Fibroblast of lung (primary cell): ENCODE results near the gene NR2F6.

Experiments
- EZH2 ChIP-seq: IDR thresholded peaks from 2 replicates; pipeline ENCODE4 v1.5.1; 2012; ENCODE audit warnings: low read length, control low read depth, mild to moderate bottlenecking; ENCODE audit errors: missing control alignments
- TF ChIP-seq, protein P1 (sequence below), 2 donors: IDR thresholded peaks in 1 of 2; conservative IDR thresholded peaks in 1 of 2; 1 replicate in 1 of 2; 2 replicates in 1 of 2; pipeline ENCODE4 v1.5.1; 2011 to 2012; ENCODE audit warnings: low read length in 2 of 2, control low read depth in 1 of 2, inconsistent platforms in 1 of 2, low read depth in 1 of 2, mild to moderate bottlenecking in 1 of 2

DNA sequence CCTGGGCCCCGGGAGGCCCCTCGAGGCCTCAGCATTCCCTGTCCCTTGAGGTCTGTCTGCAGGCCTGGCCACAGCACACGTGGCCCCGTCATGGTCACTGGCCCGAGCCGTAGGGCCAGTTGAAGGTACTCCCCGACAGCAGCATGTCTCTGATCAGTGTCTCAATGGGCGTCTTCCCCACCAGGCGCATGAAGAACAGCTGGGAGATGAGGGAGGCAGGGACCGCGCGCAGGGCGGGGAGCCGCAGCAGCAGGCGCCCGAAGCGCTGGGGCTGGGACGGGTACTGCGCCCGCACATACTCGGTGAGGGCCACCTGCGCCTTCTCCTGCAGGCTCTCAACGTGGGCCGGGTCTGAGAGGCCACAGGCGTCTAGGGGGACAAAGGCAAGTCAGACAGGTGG lies 13.5 kb downstream of the NR2F6 start:
- TF ChIP-seq, protein P1, sequence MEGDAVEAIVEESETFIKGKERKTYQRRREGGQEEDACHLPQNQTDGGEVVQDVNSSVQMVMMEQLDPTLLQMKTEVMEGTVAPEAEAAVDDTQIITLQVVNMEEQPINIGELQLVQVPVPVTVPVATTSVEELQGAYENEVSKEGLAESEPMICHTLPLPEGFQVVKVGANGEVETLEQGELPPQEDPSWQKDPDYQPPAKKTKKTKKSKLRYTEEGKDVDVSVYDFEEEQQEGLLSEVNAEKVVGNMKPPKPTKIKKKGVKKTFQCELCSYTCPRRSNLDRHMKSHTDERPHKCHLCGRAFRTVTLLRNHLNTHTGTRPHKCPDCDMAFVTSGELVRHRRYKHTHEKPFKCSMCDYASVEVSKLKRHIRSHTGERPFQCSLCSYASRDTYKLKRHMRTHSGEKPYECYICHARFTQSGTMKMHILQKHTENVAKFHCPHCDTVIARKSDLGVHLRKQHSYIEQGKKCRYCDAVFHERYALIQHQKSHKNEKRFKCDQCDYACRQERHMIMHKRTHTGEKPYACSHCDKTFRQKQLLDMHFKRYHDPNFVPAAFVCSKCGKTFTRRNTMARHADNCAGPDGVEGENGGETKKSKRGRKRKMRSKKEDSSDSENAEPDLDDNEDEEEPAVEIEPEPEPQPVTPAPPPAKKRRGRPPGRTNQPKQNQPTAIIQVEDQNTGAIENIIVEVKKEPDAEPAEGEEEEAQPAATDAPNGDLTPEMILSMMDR (conservative IDR thresholded peaks at IDR 0.05 in 1 of 2, IDR thresholded peaks at IDR 0.05 in 1 of 2; ENCODE audit: low read depth in 1 of 2, low read length in 2 of 2), result no peak
- no peak for TF ChIP-seq EZH2
